Breast epithelium (tissue), 3 donors: ENCODE data around the gene TMPRSS6.

Experiments
- POLR2A ChIP-seq: fragments of 450-650 bp; IDR thresholded peaks from one replicate; pipeline ENCODE4 v1.6.1; 2016; ENCODE audit warnings: antibody characterized with exemption, mild to moderate bottlenecking, moderate library complexity
- POLR2AphosphoS5 ChIP-seq, 3 donors: sonication (generic); formaldehyde crosslinking; IDR thresholded peaks; one replicate each; pipeline ENCODE4 v1.6.1; 2017; ENCODE audit warnings: antibody characterized with exemption in 3 of 3
- TF ChIP-seq, protein P1 (sequence below), 3 donors: fragments of 450-650 bp; IDR thresholded peaks; one replicate each; pipeline ENCODE4 v1.5.1; 2016 to 2017; ENCODE audit warnings: antibody characterized with exemption in 3 of 3, mild to moderate bottlenecking in 3 of 3, moderate library complexity in 3 of 3

- no peak for TF ChIP-seq POLR2A
- no peak for TF ChIP-seq POLR2AphosphoS5 (IDR thresholded peaks at IDR 0.05)
- TF ChIP-seq, protein P1, sequence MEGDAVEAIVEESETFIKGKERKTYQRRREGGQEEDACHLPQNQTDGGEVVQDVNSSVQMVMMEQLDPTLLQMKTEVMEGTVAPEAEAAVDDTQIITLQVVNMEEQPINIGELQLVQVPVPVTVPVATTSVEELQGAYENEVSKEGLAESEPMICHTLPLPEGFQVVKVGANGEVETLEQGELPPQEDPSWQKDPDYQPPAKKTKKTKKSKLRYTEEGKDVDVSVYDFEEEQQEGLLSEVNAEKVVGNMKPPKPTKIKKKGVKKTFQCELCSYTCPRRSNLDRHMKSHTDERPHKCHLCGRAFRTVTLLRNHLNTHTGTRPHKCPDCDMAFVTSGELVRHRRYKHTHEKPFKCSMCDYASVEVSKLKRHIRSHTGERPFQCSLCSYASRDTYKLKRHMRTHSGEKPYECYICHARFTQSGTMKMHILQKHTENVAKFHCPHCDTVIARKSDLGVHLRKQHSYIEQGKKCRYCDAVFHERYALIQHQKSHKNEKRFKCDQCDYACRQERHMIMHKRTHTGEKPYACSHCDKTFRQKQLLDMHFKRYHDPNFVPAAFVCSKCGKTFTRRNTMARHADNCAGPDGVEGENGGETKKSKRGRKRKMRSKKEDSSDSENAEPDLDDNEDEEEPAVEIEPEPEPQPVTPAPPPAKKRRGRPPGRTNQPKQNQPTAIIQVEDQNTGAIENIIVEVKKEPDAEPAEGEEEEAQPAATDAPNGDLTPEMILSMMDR (IDR thresholded peaks at IDR 0.05), result no peak
These were observed 20.4 kb upstream of the TMPRSS6 start for GRCh38 chr22:37129866-37130441.
